ENCODE data around the gene ME3.

ME3 gene

DNA sequence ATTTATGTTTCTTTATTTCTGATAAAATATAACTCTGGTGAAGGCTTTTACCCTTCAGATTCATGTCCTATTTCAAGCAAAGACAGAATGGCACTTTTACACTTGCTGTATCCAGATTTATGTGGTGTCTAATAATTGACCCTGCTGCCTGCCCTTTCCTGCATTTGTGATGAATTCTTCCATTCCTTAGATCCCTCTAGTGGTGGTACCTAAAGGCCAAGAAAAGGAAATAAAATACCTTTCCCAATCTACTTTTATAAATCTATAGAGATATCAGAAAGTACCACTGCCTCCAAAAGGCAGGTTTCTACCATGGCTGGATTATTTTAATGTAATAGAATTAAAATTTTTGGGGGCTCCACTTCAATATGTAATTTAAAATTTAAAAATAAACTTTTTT is 263.6 kb downstream of the ME3 start:
- TF ChIP-seq POLR2AphosphoS5 (IDR thresholded peaks at IDR 0.05; ENCODE audit: low read depth, low read length) (no peak), SIN3A (IDR thresholded peaks at IDR 0.05; ENCODE audit: borderline replicate concordance, insufficient read depth, low read length) (no peak), TAF1 (IDR thresholded peaks at IDR 0.05; ENCODE audit: borderline replicate concordance, insufficient read depth, low read length) (no peak), FOXP2 (optimal IDR thresholded peaks at IDR 0.05; ENCODE audit: borderline replicate concordance, extremely low read depth, extremely low read length, insufficient read depth) (no peak)
- TF ChIP-seq, protein P1, sequence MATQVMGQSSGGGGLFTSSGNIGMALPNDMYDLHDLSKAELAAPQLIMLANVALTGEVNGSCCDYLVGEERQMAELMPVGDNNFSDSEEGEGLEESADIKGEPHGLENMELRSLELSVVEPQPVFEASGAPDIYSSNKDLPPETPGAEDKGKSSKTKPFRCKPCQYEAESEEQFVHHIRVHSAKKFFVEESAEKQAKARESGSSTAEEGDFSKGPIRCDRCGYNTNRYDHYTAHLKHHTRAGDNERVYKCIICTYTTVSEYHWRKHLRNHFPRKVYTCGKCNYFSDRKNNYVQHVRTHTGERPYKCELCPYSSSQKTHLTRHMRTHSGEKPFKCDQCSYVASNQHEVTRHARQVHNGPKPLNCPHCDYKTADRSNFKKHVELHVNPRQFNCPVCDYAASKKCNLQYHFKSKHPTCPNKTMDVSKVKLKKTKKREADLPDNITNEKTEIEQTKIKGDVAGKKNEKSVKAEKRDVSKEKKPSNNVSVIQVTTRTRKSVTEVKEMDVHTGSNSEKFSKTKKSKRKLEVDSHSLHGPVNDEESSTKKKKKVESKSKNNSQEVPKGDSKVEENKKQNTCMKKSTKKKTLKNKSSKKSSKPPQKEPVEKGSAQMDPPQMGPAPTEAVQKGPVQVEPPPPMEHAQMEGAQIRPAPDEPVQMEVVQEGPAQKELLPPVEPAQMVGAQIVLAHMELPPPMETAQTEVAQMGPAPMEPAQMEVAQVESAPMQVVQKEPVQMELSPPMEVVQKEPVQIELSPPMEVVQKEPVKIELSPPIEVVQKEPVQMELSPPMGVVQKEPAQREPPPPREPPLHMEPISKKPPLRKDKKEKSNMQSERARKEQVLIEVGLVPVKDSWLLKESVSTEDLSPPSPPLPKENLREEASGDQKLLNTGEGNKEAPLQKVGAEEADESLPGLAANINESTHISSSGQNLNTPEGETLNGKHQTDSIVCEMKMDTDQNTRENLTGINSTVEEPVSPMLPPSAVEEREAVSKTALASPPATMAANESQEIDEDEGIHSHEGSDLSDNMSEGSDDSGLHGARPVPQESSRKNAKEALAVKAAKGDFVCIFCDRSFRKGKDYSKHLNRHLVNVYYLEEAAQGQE (IDR thresholded peaks at IDR 0.05; ENCODE audit: insufficient read depth in 1 of 2, low read depth in 2 of 2, low read length in 2 of 2) = no peak

DNA sequence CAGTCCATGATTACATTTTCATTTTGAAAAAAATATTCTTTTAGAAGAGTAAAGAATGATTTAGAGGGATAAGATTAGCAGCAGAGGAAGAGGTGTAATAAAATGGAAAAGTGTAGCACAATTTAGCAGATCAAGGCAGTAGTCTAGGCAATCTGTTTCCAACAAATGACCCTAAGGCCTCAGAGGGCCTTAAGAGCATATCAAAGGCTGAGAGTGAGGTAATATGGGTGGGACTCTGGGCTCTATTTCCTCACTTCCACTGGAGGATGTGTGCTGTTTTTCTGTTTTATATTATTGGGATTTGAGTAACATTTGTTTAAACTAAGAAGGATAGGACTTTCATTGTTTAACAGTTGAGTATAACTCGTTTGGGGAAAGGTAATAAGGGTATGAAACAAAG is 269.0 kb downstream of the ME3 start:
- TF ChIP-seq, protein P1 (IDR thresholded peaks at IDR 0.05; ENCODE audit: insufficient read depth in 1 of 2, low read depth in 2 of 2, low read length in 2 of 2) = no peak
- no peak for TF ChIP-seq FOXP2 (optimal IDR thresholded peaks at IDR 0.05; ENCODE audit: borderline replicate concordance, extremely low read depth, extremely low read length, insufficient read depth)
- TF ChIP-seq SIN3A (IDR thresholded peaks at IDR 0.05; ENCODE audit: borderline replicate concordance, insufficient read depth, low read length) = no peak
- no peak for TF ChIP-seq TAF1 (IDR thresholded peaks at IDR 0.05; ENCODE audit: borderline replicate concordance, insufficient read depth, low read length)
- no peak for TF ChIP-seq POLR2AphosphoS5 (IDR thresholded peaks at IDR 0.05; ENCODE audit: low read depth, low read length)

GRCh38 chr11:86398106-86398505 is 274.3 kb downstream of the ME3 start:
- TF ChIP-seq TAF1 (IDR thresholded peaks at IDR 0.05; ENCODE audit: borderline replicate concordance, insufficient read depth, low read length) (no peak), SIN3A (IDR thresholded peaks at IDR 0.05; ENCODE audit: borderline replicate concordance, insufficient read depth, low read length) (no peak), POLR2AphosphoS5 (IDR thresholded peaks at IDR 0.05; ENCODE audit: low read depth, low read length) (no peak), FOXP2 (optimal IDR thresholded peaks at IDR 0.05; ENCODE audit: borderline replicate concordance, extremely low read depth, extremely low read length, insufficient read depth) (no peak)
- TF ChIP-seq, protein P1 (IDR thresholded peaks at IDR 0.05; ENCODE audit: insufficient read depth in 1 of 2, low read depth in 2 of 2, low read length in 2 of 2) = no peak

DNA sequence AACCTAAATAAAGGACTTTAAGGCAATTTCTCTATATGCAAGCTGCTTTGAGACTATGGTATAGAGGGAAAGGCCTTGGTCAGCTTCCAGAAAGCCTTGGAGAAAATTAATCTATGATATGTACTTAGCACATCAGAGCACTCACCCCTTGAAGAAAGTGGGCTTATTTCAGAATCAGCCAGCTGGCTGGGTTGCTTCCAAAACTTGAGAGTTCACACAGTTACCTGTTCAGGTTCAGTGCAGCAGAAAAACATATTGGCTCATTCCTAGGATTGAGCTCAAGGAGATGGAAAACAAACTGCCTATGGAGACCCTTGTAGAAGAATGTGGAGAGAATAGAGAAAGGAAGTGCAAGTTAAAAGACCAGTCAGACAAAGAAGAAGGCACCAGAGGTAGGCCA is 275.1 kb downstream of the ME3 start:
- TF ChIP-seq TAF1 (IDR thresholded peaks at IDR 0.05; ENCODE audit: borderline replicate concordance, insufficient read depth, low read length) (no peak), POLR2AphosphoS5 (IDR thresholded peaks at IDR 0.05; ENCODE audit: low read depth, low read length) (no peak), FOXP2 (optimal IDR thresholded peaks at IDR 0.05; ENCODE audit: borderline replicate concordance, extremely low read depth, extremely low read length, insufficient read depth) (no peak), SIN3A (IDR thresholded peaks at IDR 0.05; ENCODE audit: borderline replicate concordance, insufficient read depth, low read length) (no peak)
- TF ChIP-seq, protein P1 (IDR thresholded peaks at IDR 0.05; ENCODE audit: insufficient read depth in 1 of 2, low read depth in 2 of 2, low read length in 2 of 2) = no peak

GRCh38 chr11:86396396-86396795 is 276.0 kb downstream of the ME3 start:
- no peak for TF ChIP-seq POLR2AphosphoS5 (IDR thresholded peaks at IDR 0.05; ENCODE audit: low read depth, low read length)
- no peak for TF ChIP-seq SIN3A (IDR thresholded peaks at IDR 0.05; ENCODE audit: borderline replicate concordance, insufficient read depth, low read length)
- TF ChIP-seq FOXP2 (optimal IDR thresholded peaks at IDR 0.05; ENCODE audit: borderline replicate concordance, extremely low read depth, extremely low read length, insufficient read depth) = no peak
- TF ChIP-seq, protein P1 (IDR thresholded peaks at IDR 0.05; ENCODE audit: insufficient read depth in 1 of 2, low read depth in 2 of 2, low read length in 2 of 2) = no peak
- TF ChIP-seq TAF1 (IDR thresholded peaks at IDR 0.05; ENCODE audit: borderline replicate concordance, insufficient read depth, low read length) = no peak

Measured in PFSK-1 (cell line).